ENCODE results near the gene WASF2.

The WASF2 gene

DNA sequence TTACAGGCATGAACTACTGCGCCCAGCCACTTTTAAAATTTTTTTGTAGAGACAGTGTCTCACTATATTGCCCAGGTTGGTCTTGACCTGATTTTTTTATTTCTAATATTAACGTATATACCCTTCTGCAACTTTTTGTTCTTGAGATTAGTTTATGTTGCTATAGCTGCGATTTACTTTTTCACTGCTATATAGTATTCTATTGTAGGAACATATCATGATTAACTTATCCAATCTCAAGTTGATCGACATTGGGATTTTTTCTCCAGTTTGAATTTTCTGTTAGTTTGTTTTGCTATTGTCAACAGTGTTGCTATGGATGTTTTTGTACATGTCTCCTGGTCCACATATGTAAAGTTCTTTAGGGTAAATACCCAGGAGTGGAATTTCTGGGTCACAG lies 35.4 kb downstream of the WASF2 start:
- Histone ChIP-seq H3K27me3 (no peaks in the 10 kb centered on the region), H3K36me3 (no peaks in the 10 kb centered on the region), H3K9me3 (no peaks in the 10 kb centered on the region), H3K4me1 (no peaks in the 10 kb centered on the region), H3K4me3 (ENCODE audit: low read depth, low read length) (no peak overlapping the region)
- DNase-seq = no peak
- TF ChIP-seq, protein P1, sequence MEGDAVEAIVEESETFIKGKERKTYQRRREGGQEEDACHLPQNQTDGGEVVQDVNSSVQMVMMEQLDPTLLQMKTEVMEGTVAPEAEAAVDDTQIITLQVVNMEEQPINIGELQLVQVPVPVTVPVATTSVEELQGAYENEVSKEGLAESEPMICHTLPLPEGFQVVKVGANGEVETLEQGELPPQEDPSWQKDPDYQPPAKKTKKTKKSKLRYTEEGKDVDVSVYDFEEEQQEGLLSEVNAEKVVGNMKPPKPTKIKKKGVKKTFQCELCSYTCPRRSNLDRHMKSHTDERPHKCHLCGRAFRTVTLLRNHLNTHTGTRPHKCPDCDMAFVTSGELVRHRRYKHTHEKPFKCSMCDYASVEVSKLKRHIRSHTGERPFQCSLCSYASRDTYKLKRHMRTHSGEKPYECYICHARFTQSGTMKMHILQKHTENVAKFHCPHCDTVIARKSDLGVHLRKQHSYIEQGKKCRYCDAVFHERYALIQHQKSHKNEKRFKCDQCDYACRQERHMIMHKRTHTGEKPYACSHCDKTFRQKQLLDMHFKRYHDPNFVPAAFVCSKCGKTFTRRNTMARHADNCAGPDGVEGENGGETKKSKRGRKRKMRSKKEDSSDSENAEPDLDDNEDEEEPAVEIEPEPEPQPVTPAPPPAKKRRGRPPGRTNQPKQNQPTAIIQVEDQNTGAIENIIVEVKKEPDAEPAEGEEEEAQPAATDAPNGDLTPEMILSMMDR (IDR thresholded peaks at IDR 0.05; ENCODE audit: low read depth, low read length) = no peak

GRCh38 chr1:27451343-27451742 lies 38.6 kb downstream of the WASF2 start:
- TF ChIP-seq, protein P1 (IDR thresholded peaks at IDR 0.05; ENCODE audit: low read depth, low read length) = no peak
- H3K36me3 ChIP-seq = no peaks in the 10 kb centered on the region

DNA sequence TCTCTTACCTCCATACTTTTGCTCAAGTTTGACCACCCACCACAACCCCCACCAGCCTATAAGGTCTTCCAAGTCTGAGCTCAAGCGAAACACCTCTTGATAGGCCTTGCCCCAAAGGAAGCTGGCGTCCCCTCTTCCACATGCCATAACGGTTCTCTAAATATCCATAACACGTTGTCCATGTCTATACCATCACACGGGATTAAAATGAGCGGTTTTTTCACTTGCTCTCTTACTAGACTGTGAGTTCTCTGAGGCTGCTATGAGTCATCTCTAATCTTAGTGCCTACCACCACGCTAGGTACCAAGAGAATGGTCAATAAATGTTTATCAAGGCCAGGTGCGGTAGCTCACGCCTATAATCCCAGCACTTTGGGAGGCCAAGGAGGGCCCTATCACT lies 41.0 kb downstream of the WASF2 start:
- Histone ChIP-seq H3K4me3 (ENCODE audit: low read depth, low read length) (no peak overlapping the region), H3K4me1 (no peaks in the 10 kb centered on the region), H3K36me3 (no peaks in the 10 kb centered on the region), H3K9me3 (no peaks in the 10 kb centered on the region), H3K27me3 (no peaks in the 10 kb centered on the region)
- TF ChIP-seq, protein P1 (IDR thresholded peaks at IDR 0.05; ENCODE audit: low read depth, low read length) = no peak
- no peak for DNase-seq

More at GRCh38 chr1:27451343-27451742, 38.6 kb downstream of the WASF2 start:
- Histone ChIP-seq H3K4me3 (ENCODE audit: low read depth, low read length) (no peak overlapping the region), H3K9me3 (no peaks in the 10 kb centered on the region), H3K4me1 (no peaks in the 10 kb centered on the region), H3K27me3 (no peaks in the 10 kb centered on the region)
- DNase-seq = no peak

DNA sequence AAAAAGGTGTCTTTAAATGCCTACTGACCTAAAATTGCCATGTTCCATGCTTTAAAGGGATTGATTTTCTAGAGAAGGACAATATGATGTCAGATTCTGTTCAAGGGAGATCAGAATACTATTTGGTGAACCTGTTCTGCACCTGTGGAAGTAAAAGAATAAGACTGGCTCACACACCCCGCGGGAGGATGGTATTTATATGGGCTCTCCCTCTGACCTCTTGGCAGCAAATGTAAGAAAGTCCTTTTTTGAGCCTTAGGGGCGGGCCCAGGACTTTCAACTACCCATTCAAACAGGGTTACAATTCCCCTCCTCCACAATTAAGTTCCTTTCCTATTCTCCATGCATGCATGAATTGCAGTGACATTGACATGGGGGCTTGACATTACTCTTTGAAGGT lies 42.1 kb downstream of the WASF2 start:
- Histone ChIP-seq H3K4me3 (ENCODE audit: low read depth, low read length) (no peak overlapping the region), H3K36me3 (no peaks in the 10 kb centered on the region), H3K9me3 (no peaks in the 10 kb centered on the region), H3K27me3 (no peaks in the 10 kb centered on the region), H3K4me1 (no peaks in the 10 kb centered on the region)
- no peak for DNase-seq
- TF ChIP-seq, protein P1 (IDR thresholded peaks at IDR 0.05; ENCODE audit: low read depth, low read length) = no peak

- Histone ChIP-seq H3K36me3 (no peaks in the 10 kb centered on the region), H3K4me3 (ENCODE audit: low read depth, low read length) (no peak overlapping the region), H3K9me3 (no peaks in the 10 kb centered on the region), H3K27me3 (no peaks in the 10 kb centered on the region), H3K4me1 (no peaks in the 10 kb centered on the region)
- TF ChIP-seq, protein P1 (IDR thresholded peaks at IDR 0.05; ENCODE audit: low read depth, low read length) = no peak
- DNase-seq = no peak
Measured at GRCh38 chr1:27447399-27447798, 42.6 kb downstream of the WASF2 start.

- Histone ChIP-seq H3K36me3 (no peaks in the 10 kb centered on the region), H3K27me3 (no peaks in the 10 kb centered on the region), H3K4me3 (ENCODE audit: low read depth, low read length) (no peak overlapping the region), H3K4me1 (no peaks in the 10 kb centered on the region), H3K9me3 (no peaks in the 10 kb centered on the region)
- no peak for DNase-seq
- TF ChIP-seq, protein P1 (IDR thresholded peaks at IDR 0.05; ENCODE audit: low read depth, low read length) = no peak
Measured at GRCh38 chr1:27446496-27447020, 43.4 kb downstream of the WASF2 start.

Measured in BE2C (cell line).